ENCODE results near the gene CERK.
A peak's percentile ranks its signal among the peaks of the same experiment; 100 is the strongest.

The CERK gene

GRCh38 chr22:46754110-46754799 is 16.2 kb upstream of the CERK start:
- H3K4me3 ChIP-seq (ENCODE audit: low read depth, low read length), result no peak overlapping the region
- TF ChIP-seq MYC (IDR thresholded peaks at IDR 0.05; ENCODE audit: low read depth, low read length) (no peak), POLR2A (IDR thresholded peaks at IDR 0.05; ENCODE audit: extremely low read depth, insufficient read length) (no peak), CTCF (IDR thresholded peaks at IDR 0.05; ENCODE audit: low read depth, low read length) (no peak)
- TF ChIP-seq, protein P1, sequence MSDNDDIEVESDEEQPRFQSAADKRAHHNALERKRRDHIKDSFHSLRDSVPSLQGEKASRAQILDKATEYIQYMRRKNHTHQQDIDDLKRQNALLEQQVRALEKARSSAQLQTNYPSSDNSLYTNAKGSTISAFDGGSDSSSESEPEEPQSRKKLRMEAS (IDR thresholded peaks at IDR 0.05; ENCODE audit: low read depth, low read length), result peak; percentile 77
- DNase-seq (ENCODE audit: low read depth), result peak; percentile 85

DNA sequence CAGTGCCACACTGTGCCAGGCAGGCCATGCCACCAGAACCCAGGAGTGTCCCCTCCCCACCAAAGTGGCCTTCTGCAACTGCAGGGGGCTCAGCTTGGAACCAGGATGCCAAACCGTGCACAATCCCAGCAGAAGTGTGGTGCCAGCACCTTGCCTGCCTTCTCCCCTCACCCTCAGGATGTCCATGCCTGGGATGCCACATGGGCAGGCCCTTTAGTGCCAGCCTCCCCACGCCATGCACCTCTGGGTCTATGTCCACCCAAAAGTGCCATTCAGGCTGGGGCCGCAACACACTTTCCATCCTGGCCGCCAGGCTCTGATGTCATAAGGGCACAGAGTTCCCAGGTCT is 15.7 kb upstream of the CERK start:
- no peak for TF ChIP-seq MYC (IDR thresholded peaks at IDR 0.05; ENCODE audit: low read depth, low read length)
- TF ChIP-seq CTCF (IDR thresholded peaks at IDR 0.05; ENCODE audit: low read depth, low read length), result no peak
- no peak for TF ChIP-seq POLR2A (IDR thresholded peaks at IDR 0.05; ENCODE audit: extremely low read depth, insufficient read length)
- TF ChIP-seq, protein P1 (IDR thresholded peaks at IDR 0.05; ENCODE audit: low read depth, low read length), result no peak
- DNase-seq (ENCODE audit: low read depth), result no peak
- no peak overlapping the region for H3K4me3 ChIP-seq (ENCODE audit: low read depth, low read length)

DNA sequence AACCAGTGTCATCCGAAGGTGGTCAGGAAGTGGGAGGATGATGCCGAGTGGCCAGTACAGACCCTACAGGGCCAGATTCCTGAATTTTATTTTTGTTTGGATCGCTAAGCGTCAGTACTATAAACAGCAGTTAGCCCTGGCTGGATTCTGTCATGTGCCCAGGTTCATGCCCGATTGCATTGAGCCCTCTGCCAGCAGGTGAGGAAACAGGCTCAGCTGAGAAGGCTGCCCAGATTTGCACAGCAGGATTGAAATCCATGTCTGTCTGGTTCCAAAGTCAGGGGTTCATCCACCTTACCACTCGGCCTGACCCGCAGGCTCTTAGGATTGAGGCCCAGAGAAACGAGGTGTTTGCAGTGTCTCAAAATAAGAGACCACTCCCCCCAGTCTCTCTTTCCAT is 15.3 kb upstream of the CERK start:
- no peak for TF ChIP-seq MYC (IDR thresholded peaks at IDR 0.05; ENCODE audit: low read depth, low read length)
- no peak for DNase-seq (ENCODE audit: low read depth)
- no peak overlapping the region for H3K4me3 ChIP-seq (ENCODE audit: low read depth, low read length)

DNA sequence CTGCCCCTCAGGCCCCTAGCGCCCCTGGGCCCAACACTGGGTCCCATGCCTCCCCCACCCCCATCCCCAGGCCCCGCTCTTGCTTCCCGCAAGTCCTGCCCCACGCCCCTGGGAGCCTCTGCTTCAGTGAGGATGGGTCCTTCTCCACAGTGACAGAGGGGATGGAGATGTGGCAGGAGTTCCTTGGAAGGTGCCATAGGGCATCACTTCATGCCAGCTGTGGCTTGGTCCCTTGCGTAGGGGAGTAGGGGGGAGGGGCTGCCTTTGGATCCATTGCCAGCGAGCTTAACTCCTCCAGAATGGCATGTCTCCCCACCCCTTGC is 14.9 kb upstream of the CERK start:
- DNase-seq (ENCODE audit: low read depth), result no peak
- no peak for TF ChIP-seq POLR2A (IDR thresholded peaks at IDR 0.05; ENCODE audit: extremely low read depth, insufficient read length)
- no peak for TF ChIP-seq MYC (IDR thresholded peaks at IDR 0.05; ENCODE audit: low read depth, low read length)
- TF ChIP-seq, protein P1 (IDR thresholded peaks at IDR 0.05; ENCODE audit: low read depth, low read length), result no peak
- no peak for TF ChIP-seq CTCF (IDR thresholded peaks at IDR 0.05; ENCODE audit: low read depth, low read length)
- H3K4me3 ChIP-seq (ENCODE audit: low read depth, low read length), result no peak overlapping the region

DNA sequence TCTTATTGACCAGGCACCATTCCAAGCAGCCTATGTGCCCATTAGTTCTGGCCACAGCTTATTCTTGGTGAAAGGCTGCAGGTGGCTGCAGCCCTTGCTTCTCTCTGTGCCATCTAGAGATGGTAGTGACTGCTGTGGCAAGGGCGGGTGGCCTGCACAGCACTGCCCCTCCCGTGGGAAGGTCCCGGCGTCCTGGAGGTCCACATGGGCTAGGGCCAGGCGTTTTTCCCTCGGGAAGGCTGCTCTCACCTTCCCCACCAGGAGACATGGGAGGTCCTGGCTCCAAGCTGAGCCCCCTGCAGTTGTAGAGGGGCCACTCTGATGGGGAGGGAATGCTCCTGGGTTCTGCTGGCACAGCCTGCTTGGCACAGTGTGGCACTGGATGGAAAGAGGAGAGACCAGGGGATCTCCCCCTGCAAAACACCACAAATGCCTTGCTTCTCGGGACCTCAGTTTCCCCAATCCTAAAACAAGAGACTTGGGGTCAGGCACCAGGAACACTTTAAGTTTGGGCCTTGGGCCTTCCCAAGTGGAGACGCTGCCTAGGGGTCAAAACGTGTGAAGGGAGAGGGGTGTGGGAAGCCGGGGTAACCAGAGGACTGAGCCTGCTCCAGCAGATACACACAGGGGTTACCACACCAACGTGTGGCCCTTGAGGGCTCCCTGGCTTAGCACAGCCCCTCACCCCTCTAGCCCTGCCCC is 14.4 kb upstream of the CERK start:
- H3K4me3 ChIP-seq (ENCODE audit: low read depth, low read length), result no peak overlapping the region
- TF ChIP-seq CTCF (IDR thresholded peaks at IDR 0.05; ENCODE audit: low read depth, low read length) (no peak), MYC (IDR thresholded peaks at IDR 0.05; ENCODE audit: low read depth, low read length) (no peak)
- TF ChIP-seq, protein P1 (IDR thresholded peaks at IDR 0.05; ENCODE audit: low read depth, low read length), result no peak
- DNase-seq (ENCODE audit: low read depth), result no peak

- DNase-seq (ENCODE audit: low read depth), result no peak
- no peak for TF ChIP-seq MYC (IDR thresholded peaks at IDR 0.05; ENCODE audit: low read depth, low read length)
- no peak for TF ChIP-seq POLR2A (IDR thresholded peaks at IDR 0.05; ENCODE audit: extremely low read depth, insufficient read length)
- no peak overlapping the region for H3K4me3 ChIP-seq (ENCODE audit: low read depth, low read length)
Observed at GRCh38 chr22:46750863-46751443, 12.9 kb upstream of the CERK start.

DNA sequence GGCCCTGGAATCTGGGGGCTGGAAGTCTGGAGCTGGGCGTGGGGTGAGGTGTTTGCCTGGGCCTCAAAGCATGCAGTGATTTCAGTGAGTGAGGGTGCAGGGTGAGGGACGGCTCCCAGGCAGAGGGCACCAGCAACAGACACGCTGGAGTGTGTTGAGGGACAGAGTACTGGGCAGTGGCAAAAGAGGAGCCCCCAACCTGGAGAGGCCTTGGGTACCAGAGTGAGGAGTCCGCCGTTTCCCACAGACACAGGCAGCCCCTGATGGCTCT is 12.4 kb upstream of the CERK start:
- no peak for TF ChIP-seq CTCF (IDR thresholded peaks at IDR 0.05; ENCODE audit: low read depth, low read length)
- no peak overlapping the region for H3K4me3 ChIP-seq (ENCODE audit: low read depth, low read length)
- no peak for DNase-seq (ENCODE audit: low read depth)

All from NB4 (cell line).